Prostate gland (tissue), 2 donors: ENCODE results near the gene ECHS1.

Experiments used
- CTCF ChIP-seq, 4 experiments: fragments of 200-600 bp in 2 of 4; fragments of 450-650 bp in 2 of 4; sonication (generic) in 2 of 4; IDR thresholded peaks; 1 replicate in 3 of 4; 2 replicates in 1 of 4; pipeline ENCODE4 v1.5.1; 2016 to 2019; ENCODE audit warnings: antibody characterized with exemption in 4 of 4, mild to moderate bottlenecking in 2 of 4, moderate library complexity in 2 of 4
- POLR2AphosphoS5 ChIP-seq: sonication (generic); formaldehyde crosslinking; IDR thresholded peaks from one replicate; pipeline ENCODE4 v1.6.1; 2017; ENCODE audit warnings: antibody characterized with exemption

DNA sequence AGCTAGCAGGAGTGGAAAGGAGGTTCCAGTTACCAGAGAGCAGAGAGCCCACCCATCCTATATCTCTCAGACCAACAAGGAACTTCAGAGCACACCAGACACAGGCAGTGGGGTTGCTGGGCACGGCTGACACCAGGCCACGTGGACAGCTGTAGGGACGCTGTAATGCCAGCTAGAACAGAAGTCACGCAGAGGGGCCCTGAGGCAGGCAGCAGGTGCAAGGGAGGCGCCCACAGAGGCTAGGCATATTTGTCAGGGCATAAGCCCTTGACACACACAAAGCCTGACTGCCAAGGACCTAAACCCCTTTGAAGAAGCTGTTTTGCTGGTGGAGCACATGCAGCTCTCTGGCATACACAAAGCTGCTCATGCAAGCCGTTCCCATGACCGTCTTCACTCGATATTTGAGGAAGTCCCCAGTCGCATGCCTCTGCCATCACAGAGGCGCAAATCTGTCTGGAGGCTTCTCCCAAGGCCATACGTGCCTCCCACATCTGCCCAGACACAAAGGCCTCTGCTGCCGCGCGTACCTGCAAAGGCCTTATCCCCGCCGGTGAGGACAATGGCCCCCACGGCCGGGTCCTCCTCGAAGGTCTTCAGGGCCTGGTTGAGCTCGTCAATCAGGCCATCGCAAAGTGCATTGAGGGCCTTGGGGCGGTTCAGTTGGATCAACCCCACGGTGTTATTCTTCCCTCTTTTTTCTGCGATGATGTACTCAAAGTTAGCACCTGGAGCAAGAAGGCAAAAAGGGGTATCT is 2.9 kb downstream of the ECHS1 start:
- TF ChIP-seq CTCF (IDR thresholded peaks at IDR 0.05), result no peak
- no peak for TF ChIP-seq POLR2AphosphoS5
